HG02642 (cell line): ENCODE measurements around the gene EMSY.

Experiments
- ATAC-seq: cut with Tn5 transposase; IDR thresholded peaks from one replicate; pipeline ENCODE4 v1.9.1; 2021; ENCODE audit warnings: mild to moderate bottlenecking; ENCODE audit not compliant: unreplicated experiment, poor library complexity

Gene EMSY

GRCh38 chr11:76455931-76456330 is 11.1 kb downstream of the EMSY start:
- ATAC-seq = no peak

GRCh38 chr11:76456571-76456970 is 11.8 kb downstream of the EMSY start:
- ATAC-seq = no peak

GRCh38 chr11:76459299-76459698 is 14.5 kb downstream of the EMSY start:
- no peak for ATAC-seq

DNA sequence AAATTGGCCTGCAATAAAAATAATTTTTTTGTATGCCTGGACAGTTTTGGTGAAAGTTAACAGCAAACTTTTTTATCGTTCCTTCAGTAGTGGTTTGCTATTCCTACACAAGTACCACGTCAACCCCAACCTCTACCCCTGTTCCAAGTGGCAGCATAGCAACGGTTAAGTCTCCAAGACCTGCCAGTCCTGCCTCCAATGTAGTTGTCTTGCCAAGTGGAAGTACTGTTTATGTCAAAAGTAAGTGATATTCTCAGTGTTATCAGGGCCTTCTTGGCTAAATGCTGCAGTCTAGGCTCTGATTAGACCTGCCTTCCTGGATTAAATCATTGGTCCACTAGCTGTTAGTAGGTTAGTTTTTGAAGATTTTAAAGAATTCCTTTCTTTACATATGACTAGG is 15.0 kb downstream of the EMSY start:
- ATAC-seq = no peak

- no peak for ATAC-seq
These were observed 17.5 kb downstream of the EMSY start for GRCh38 chr11:76462317-76462716.

DNA sequence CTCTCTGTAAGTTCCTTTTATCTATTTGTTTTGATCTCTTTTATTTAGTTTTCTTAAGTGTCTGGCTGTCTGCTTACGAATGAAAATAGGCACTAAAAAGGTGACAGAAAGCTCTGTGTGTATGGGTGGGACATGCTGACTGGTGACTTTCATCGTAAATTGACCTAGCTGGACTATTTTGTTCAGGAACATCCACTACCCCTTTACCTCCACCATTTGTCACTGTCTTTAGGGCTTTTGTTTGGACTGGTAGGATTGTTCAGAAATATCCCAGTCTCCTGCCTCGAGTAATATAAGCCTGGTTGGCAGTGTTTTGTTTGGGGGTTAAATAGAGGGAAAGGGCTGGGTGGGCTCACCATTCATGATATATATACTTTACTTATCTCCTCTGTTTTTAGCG is 20.9 kb downstream of the EMSY start:
- no peak for ATAC-seq

DNA sequence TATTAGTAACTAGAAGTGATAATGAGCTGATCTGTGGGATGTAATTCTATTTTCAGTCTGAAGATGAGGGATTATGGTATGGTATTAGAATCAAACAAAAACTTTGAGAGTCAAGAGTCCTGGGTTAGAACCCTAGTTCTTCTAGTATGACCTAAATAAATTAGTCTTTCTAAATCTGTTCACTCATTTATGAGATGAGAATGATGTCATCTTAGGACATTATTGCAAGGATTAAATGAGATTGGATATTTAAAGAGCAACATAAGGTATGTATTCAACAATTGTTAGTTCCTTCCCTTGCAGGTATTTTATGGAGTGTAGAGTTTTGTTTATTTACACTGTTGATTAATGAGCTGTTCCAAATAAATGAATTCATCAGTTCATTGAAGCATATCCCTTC is 21.8 kb downstream of the EMSY start:
- ATAC-seq = no peak

DNA sequence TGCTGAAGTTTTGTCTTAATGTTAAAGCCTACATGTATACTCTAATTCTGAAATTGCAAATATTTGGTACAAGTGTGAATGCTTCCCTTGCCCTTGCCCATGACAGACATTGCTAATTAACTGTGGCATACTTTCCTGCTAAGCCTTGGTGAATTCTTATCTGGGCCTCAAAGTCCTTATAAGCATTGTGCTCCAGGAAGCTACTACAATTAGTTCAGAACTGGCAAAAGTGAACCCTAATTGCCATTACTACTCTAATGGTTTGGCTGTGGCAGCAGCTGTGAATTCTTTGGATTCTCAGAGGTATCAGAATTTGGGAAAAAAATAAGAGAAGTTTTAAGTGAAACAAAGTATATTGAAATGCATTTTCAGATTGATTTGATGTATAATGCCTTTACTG is 24.3 kb downstream of the EMSY start:
- no peak for ATAC-seq

DNA sequence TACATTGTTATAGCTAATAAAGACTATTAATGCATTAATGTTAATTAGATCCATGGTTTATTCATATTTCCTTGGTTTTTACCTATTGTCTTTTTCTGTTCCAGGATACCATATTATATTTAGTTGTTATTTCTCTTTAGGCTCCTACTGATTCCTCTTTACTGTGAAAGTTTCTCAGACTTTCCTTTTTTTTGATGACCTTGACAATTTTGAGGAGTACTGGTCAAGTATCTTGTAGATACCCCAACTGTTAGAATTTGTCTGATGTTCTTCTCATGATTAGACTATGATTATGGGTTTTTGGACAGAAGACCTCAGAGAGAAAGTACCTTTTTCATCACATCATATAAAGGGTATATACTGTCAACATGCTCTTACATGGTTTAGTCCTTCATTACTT is 26.6 kb downstream of the EMSY start:
- no peak for ATAC-seq

GRCh38 chr11:76480241-76480640 is 35.4 kb downstream of the EMSY start:
- ATAC-seq = no peak

- no peak for ATAC-seq
These were observed 46.8 kb downstream of the EMSY start for GRCh38 chr11:76491644-76492043.

DNA sequence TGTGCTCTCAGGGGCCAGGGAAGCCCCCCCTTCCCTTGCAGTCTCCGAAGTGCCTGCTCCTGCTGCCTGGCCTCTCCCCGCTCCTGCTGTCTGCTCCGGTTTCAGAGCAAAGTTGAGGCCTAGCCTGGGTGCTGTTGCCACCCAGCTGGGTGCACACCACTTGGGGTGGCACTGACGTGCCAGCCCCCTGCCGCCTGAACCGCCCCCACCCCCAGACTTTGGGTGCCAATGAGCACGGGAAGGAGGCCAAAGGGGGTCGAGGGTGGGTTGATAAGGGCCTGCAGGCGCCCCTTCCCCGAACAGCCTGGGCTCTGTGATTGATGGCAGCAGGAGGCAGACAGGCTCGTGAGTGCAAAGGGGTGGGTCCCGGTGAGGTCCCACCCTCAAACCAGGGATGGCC is 48.2 kb downstream of the EMSY start:
- ATAC-seq = no peak

DNA sequence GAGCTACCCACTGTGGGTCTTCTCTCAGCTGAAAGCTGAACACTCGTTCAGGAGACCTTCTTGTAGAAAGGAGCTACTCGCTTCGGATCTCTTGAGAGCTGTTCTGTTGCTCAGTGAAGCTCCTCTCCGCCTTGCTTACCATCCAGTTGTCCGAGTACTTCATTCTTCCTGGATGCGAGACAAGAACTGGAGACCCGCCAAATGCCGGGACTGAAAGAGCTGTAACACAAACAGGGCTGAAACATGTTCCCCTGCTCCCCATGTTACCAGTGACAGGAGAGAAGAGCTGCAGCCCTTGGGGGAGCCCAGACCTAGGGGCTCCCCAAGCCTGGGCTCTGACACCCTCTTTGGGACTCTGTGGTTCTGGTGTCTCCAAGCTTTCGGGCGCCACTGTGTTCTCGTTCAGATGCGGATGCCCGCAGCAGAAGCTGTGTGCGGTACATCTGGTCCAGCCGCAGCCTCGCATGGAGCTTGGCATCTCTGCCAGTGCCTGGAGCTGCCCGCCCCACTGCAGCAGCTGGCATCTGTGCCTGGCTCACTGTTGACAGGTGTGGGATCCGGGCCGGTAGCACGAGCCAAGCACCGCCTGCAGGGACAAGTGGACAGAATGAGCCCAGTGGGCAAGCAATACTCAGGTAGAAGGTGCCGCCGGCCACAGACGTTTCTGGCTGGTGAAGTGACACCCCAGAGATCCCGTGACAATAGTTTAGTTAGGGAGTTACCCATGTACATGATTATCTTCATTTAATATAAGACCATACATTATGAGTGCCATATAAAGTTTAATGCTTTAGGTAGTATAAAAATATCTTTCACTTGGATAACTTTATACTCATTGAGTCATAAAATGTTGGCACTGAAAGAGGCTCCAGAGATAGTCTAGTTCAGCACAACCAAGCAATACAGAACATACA is 49.1 kb downstream of the EMSY start:
- ATAC-seq = no peak

DNA sequence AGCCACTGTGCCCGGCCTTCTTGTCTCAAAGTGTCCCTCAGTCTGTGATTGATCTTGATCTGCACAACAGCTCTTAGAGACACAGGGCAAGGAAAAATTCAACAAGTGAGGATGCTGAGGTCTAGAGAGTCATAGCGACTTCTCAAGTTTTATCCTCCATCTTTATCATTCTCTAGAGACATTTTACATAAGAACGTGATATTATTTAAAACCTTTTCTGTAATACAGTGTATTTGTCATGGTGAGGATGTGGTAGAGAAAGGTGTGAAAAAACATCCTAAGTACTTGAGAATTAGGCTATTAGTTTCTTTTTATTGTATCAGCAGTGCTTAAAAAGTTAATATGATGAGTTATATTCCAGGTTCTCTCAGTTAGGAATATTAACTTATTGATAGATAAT is 50.2 kb downstream of the EMSY start:
- ATAC-seq = no peak

DNA sequence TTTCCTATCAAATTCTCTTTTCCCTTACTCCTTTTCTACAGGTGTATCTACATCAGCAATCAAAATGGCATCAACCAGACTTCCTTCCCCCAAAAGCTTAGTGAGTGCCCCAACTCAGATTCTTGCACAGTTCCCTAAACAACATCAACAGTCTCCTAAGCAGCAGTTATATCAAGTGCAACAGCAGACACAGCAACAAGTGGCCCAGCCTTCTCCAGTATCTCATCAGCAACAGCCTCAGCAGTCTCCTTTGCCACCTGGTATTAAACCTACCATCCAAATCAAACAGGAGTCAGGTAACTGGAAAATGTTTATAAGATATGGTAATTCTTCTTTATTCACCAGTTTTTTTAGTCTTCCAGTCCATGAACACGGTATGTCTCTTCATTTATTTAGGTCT is 51.4 kb downstream of the EMSY start:
- ATAC-seq = no peak

DNA sequence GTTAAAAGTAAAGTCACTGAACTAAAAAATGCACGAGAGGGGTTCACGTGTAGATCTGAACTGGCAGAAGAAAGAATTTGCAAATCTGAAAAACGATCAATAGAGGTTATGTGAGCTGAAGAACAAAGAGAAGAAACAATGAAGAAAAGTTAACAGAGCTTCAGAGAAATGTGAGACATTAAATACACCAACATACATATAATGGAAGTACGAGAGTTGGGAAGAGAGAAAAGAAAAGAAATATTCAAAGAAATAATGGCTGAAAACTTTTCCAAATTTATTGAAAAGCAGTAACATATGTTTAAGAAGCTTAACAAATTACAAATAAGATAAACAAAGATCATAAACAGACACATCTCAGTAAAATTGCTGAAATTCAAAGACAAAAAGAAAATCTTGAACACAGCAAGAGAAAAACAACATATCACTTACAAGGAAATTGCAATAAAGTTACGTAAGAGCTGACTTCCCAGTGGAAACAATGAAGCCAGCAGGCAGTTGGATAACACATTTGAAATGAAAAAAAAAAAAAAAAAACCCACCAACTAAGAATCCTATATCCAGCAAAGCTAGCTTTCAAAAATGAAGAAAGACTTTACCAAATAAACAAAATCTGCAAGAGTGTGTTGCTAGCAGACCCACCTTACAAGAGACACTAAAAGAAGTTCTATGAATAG is 56.8 kb downstream of the EMSY start:
- no peak for ATAC-seq

GRCh38 chr11:76506833-76507232 is 62.0 kb downstream of the EMSY start:
- no peak for ATAC-seq

DNA sequence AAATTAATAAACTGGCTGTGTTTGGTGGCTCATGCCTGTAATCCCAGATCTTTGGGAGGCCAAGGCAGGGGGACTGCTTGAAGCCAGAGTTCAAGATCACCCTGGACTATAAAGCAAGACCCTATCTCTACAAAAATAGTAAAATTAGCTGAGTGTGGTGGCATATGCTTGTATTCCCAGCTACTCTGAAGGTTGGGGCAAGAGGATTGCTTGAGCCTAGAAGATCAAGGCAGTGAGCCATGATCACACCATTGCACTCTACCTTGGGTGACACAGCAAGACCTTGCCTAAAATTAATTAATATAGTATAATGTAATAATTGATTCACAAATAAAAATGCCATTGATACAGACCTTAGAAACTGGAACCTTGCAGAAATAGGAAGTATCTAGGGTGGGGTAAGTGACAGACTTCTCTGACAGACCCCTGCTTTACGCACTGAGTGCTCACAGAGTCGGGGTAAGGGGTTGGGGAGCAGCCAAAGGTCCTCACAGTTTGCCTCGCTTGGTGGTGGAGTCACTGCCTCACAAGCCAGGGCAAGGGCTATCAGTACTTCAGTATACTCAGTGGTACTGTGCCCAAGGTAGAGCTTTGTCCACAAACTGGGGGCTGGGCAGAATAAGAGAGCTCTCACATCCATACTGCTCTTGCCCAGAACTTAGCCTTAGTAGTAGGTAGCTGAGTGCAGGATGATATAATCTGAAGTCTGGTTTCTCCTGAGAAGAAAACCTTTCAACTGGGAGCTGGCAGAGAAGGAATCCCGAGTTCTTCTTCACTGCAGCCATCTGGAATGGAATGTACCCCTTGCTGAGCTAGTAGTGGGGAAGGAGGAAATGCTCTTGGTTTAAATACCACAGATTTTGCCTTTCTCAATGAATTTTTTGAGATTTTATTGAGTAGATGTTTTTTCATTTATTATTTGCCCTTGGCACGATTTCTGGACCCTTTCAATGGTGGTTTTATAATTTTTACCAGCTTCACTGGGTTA is 65.5 kb downstream of the EMSY start:
- no peak for ATAC-seq

- no peak for ATAC-seq
These were observed 68.2 kb downstream of the EMSY start for GRCh38 chr11:76512851-76513653.

DNA sequence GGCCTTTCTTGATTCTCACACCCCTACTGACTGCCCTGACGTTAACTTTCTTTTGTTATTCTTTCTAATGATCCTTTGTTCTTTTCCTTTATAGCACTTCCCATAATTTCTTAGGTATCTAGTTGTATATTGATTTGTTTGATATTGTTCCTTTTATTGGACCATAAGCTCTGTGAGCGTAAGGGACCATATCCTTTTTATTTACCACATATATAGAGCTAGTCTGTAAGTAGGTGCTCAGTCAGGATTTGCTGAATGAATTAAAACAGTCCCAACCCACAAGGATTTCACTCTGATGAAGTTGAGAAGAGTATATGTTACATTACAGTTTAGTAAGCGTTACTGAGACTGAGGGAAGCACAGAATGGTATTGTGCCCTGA is 68.8 kb downstream of the EMSY start:
- no peak for ATAC-seq
